ENCODE results near the gene ZNRD2. TPM values are rescaled to one million over a fixed set of nuclear protein-coding genes. Genes with fewer than 3 reads are reported as not detected.

The ZNRD2 gene
- total RNA-seq, 1 experiment from 2014 or later, result 66.8 TPM

- no peaks in the 10 kb centered on the region for H4K20me1 ChIP-seq (ENCODE audit: insufficient read depth)
- DNase-seq (ENCODE audit: low read depth, low spot score) (no peak), ATAC-seq (peak; percentile 10)
- peak overlapping the region; percentile 99 for H3K27ac ChIP-seq (ENCODE audit: low read depth, low read length)
- intact Hi-C loops (cut with micrococcal nuclease), result no loop called here
- TF ChIP-seq FOSL1 (IDR thresholded peaks at IDR 0.05; ENCODE audit: low read depth) (no peak), ZNF274 (IDR thresholded peaks at IDR 0.05; ENCODE audit: low read depth, low read length) (no peak), JUND (IDR thresholded peaks at IDR 0.05) (no peak), EGR1 (IDR thresholded peaks at IDR 0.05; ENCODE audit: low read depth) (no peak), POLR2AphosphoS5 (IDR thresholded peaks at IDR 0.05; ENCODE audit: low read depth, low read length) (no peak), SRF (IDR thresholded peaks at IDR 0.05; ENCODE audit: low read depth) (no peak), CTCF (IDR thresholded peaks at IDR 0.05 in 2 of 3, conservative IDR thresholded peaks at IDR 0.05 in 1 of 3; ENCODE audit: borderline replicate concordance in 1 of 3, insufficient read depth in 1 of 3, low read depth in 2 of 3, low read length in 2 of 3) (no peak), ELF1 (IDR thresholded peaks at IDR 0.05; ENCODE audit: borderline replicate concordance, low read depth) (no peak), RAD21 (IDR thresholded peaks at IDR 0.05; ENCODE audit: low read depth) (no peak), CBX3 (IDR thresholded peaks at IDR 0.05; ENCODE audit: low read depth) (no peak), SIN3A (IDR thresholded peaks at IDR 0.05; ENCODE audit: low read depth) (no peak), MAX (IDR thresholded peaks at IDR 0.05) (no peak), ATF3 (IDR thresholded peaks at IDR 0.05) (no peak), CEBPB (IDR thresholded peaks at IDR 0.05; ENCODE audit: low read depth) (no peak), SP1 (IDR thresholded peaks at IDR 0.05; ENCODE audit: low read depth) (no peak), EZH2phosphoT487 (IDR thresholded peaks at IDR 0.05; ENCODE audit: borderline replicate concordance) (no peak), TCF7L2 (IDR thresholded peaks at IDR 0.05; ENCODE audit: borderline replicate concordance, extremely low read depth, insufficient read depth, insufficient read length) (no peak), ZBTB33 (IDR thresholded peaks at IDR 0.05; ENCODE audit: extremely low read depth, insufficient replicate concordance, low read length) (no peak), EZH2 (IDR thresholded peaks at IDR 0.05) (no peak), POLR2A (IDR thresholded peaks at IDR 0.05; ENCODE audit: borderline replicate concordance, extremely low read depth, insufficient read depth, insufficient read length) (no peak)
- TSS peak; percentile 54 for BruUV-seq (replicated peaks)
- H3K36me3 ChIP-seq (ENCODE audit: control insufficient read depth in 1 of 2, insufficient read depth in 2 of 2, low read length in 2 of 2), result no peaks in the 10 kb centered on the region
- H3K4me3 ChIP-seq (replicated peaks in 1 of 2; ENCODE audit: low read depth in 1 of 2, low read length in 2 of 2), result peak overlapping the region; percentile 64 to 68
- H3K4me2 ChIP-seq (ENCODE audit: low read length), result peak overlapping the region; percentile 96
- no peak overlapping the region for H2AFZ ChIP-seq (ENCODE audit: low read depth, low read length, poor library complexity, severe bottlenecking)
- POLR2A ChIA-PET, result interaction anchor here (0.7 to 2.7 kb wide), 8 partner anchors 11 to 137 kb away, joined by 3 to 17 read pairs (median 4); partner anchors contain the start of genes FAM89B, MALAT1, NEAT1 and ZNRD2
- CTCF ChIA-PET, result interaction anchor here (1.0 to 4.5 kb wide), 7 partner anchors 11 to 300 kb away, joined by 3 to 29 read pairs (median 5); partner anchors contain the start of genes FAM89B, MUS81 and ZNRD2
- H3K9me2 ChIP-seq (ENCODE audit: insufficient read depth), result no peaks in the 10 kb centered on the region
- H3K4me1 ChIP-seq (ENCODE audit: control insufficient read depth in 1 of 2, insufficient read depth in 2 of 2, low read length in 2 of 2), result peaks cover 79 to 94% of the 10 kb centered on the region in 2 experiments
- H3K27me3 ChIP-seq (ENCODE audit: insufficient read depth, low read length), result no peaks in the 10 kb centered on the region
- no peaks in the 10 kb centered on the region for H3K9me3 ChIP-seq (ENCODE audit: control insufficient read depth in 1 of 2, insufficient read depth in 1 of 2, low read depth in 1 of 2, low read length in 2 of 2)
- H3K79me2 ChIP-seq (ENCODE audit: insufficient read depth, low read length), result peaks cover 22% of the 10 kb centered on the region
- RAD21 ChIA-PET (ENCODE audit: low non-redundant PET in 1 of 2, low total read pairs in 2 of 2, uncharacterized antibody in 2 of 2, unreplicated experiment in 2 of 2), result interaction anchor here (1.8 to 2.2 kb wide), 4 partner anchors 9 to 19 kb away, joined by 5 to 9 read pairs (median 6); partner anchors contain the start of gene FAM89B (in 1 of the 2)
- H3K9ac ChIP-seq (ENCODE audit: low read length), result peak overlapping the region; percentile 83
Measured at GRCh38 chr11:65559535-65559934, 10.7 kb upstream of the ZNRD2 start.
